ENCODE data around the gene EIF4G3. TPM values are rescaled to one million over a fixed set of nuclear protein-coding genes. Genes with fewer than 3 reads are reported as not detected.

Gene EIF4G3
- total RNA-seq, 2 experiments from 2014 or later: 34.9 to 35.8 TPM

DNA sequence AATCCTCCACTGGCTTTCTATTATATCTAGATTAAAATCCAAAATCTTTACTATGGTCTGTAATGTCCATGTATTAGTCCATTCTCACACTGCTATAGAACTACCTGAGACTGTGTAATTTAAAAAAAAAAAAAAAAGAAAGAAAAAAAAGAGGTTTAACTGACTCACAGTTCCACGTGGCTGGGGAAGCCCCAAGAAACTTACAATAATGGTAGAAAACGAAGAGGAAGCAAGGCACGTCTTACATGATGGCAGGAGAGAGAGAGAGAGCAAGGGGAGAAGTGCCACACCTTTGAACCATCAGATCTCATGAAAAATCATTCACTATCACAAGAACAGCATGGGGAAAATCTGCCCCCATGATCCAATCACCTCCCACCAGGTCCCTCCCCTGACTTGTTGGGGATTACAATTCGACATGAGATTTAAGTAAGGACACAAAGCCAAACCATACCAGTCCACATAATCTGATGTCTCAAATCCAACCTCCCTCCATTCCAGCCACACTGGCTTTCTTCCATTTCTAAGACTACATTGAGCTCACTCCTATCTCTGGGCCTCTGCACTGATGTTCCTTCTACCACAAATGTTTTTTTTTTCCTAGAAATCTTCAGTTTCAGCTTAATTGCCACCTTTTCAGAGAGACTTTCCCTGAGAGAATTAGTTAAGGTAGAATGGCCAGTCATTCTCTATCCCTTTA lies 92.4 kb downstream of the EIF4G3 start:
- Mint-ChIP-seq H3K4me1 (peaks cover 12% of the 10 kb centered on the region), H3K27ac (no peak overlapping the region), H3K9me3 (peaks cover 2% of the 10 kb centered on the region), H3K27me3 (no peaks in the 10 kb centered on the region), H3K36me3 (peaks cover 47% of the 10 kb centered on the region), H3K4me3 (no peak overlapping the region)
- DNase-seq (no peak), ATAC-seq (ENCODE audit: low read depth) (no peak)
- POLR2A ChIA-PET: no interaction called here

DNA sequence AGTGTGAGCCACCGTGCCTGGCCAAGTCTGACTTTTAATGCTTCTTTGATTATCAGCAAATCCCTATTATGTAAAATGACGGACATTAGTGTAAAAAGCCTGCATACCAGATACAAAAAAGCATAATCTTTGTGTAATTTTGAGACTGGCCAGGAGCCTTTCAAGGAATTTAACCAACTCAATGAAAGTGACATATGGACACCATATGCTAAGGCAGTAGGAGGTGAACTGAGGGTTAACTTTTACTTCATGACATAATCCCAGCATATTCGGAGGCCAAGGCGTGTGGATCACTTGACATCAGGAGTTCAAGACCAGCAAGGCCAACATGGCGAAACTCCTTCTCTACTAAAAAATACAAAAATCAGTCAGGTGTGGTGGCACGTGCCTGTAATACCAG lies 94.6 kb downstream of the EIF4G3 start:
- POLR2A ChIA-PET: no interaction called here
- peaks cover 38% of the 10 kb centered on the region for H3K36me3 Mint-ChIP-seq
- peaks cover 2% of the 10 kb centered on the region for H3K9me3 Mint-ChIP-seq
- H3K4me3 Mint-ChIP-seq: no peak overlapping the region
- DNase-seq (no peak), ATAC-seq (ENCODE audit: low read depth) (no peak)
- no peak overlapping the region for H3K27ac Mint-ChIP-seq
- H3K4me1 Mint-ChIP-seq: peaks cover 11% of the 10 kb centered on the region
- no peaks in the 10 kb centered on the region for H3K27me3 Mint-ChIP-seq

DNA sequence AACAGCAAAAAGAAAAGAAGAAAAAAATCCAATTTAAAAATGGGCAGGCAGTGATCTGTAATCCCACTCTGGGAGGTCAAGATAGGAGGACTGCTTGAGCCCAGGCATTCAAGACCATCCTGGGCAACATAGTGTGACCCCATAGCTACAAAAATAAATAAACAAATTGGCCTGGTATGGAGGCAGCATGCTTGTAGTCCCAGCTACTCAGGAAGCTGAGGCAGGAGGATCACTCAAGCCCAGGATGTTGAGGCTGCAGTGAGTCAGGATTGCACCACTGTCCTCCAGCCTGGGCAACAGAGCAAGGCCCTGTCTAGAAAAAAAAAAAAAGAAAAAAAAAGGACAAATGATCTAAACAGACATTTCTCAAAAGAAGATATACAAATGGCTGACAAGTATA lies 99.6 kb downstream of the EIF4G3 start:
- peaks cover 12% of the 10 kb centered on the region for H3K4me1 Mint-ChIP-seq
- H3K9me3 Mint-ChIP-seq: no peaks in the 10 kb centered on the region
- H3K27ac Mint-ChIP-seq: no peak overlapping the region
- no peak for ATAC-seq (ENCODE audit: low read depth)
- peaks cover 16% of the 10 kb centered on the region for H3K36me3 Mint-ChIP-seq
- no peak overlapping the region for H3K4me3 Mint-ChIP-seq
- no peaks in the 10 kb centered on the region for H3K27me3 Mint-ChIP-seq
- no peak for DNase-seq
- POLR2A ChIA-PET: no interaction called here

DNA sequence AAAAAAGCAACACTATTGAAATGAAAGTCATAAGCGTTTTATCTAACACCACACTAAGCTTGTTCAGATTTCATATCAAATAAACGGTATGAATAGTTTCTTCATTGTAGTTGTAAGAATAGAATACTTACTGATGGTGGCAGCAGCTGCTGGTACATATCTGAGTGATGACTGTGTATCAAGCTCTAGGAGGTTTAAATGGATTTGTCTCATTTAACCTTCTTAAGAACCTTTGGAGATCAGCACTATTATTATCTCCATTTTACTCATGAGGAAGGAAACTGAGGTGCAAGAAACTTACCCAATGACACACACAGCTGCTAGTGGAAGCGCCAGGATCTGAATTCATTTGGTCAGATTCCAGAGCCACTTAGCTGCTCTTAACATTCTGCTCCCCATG lies 104.0 kb downstream of the EIF4G3 start:
- no peak overlapping the region for H3K4me3 Mint-ChIP-seq
- H3K9me3 Mint-ChIP-seq: no peaks in the 10 kb centered on the region
- no peak overlapping the region for H3K27ac Mint-ChIP-seq
- no peaks in the 10 kb centered on the region for H3K27me3 Mint-ChIP-seq
- no peak for DNase-seq
- peaks cover 8% of the 10 kb centered on the region for H3K36me3 Mint-ChIP-seq
- H3K4me1 Mint-ChIP-seq: peaks cover 12% of the 10 kb centered on the region
- ATAC-seq (ENCODE audit: low read depth): no peak
- POLR2A ChIA-PET: no interaction called here

DNA sequence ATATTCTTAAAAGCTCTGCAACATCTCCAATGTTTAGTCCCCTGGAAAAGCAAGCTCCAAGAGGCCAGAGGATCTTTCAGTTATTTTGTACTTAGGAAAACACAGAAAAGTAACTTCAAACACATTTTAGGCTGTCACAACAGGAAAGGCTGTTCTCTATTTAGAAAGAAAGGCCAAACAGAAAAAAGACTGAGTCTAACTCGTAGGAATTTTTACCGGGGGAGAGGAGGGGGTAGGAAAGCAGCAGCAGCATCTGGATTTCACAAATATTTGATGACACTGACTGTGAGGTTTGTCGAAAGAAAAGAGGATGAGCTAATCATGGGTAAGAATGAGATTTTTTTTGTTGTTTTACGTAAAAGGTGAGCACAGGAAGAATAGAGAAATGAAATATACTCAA lies 107.1 kb downstream of the EIF4G3 start:
- Mint-ChIP-seq H3K27ac (no peak overlapping the region), H3K27me3 (no peaks in the 10 kb centered on the region)
- POLR2A ChIA-PET: no interaction called here

DNA sequence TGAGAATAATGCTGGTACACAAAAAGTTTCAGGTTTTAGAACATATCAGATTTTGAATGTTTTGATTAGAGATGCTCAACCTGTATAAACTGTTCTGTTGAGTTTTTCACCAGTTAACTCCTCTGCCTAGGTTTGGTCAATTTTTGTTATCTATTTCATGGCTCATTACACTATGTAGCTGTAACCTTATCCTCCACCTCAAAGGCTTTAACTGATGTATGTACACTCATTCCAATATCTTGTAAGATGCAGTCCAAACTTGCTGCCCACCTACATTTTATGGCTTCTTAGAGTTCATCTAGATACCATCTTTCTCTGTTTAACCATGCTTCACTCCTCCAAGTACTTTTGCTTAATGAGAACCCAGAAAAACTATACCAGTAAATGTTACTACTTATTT lies 107.8 kb downstream of the EIF4G3 start:
- Mint-ChIP-seq H3K9me3 (no peaks in the 10 kb centered on the region), H3K27ac (no peak overlapping the region), H3K27me3 (no peaks in the 10 kb centered on the region), H3K4me1 (no peaks in the 10 kb centered on the region), H3K36me3 (no peaks in the 10 kb centered on the region), H3K4me3 (no peak overlapping the region)
- no peak for DNase-seq
- ATAC-seq (ENCODE audit: low read depth): no peak
- POLR2A ChIA-PET: no interaction called here

More for the DNA sequence above, 107.1 kb downstream of the EIF4G3 start:
- Mint-ChIP-seq H3K36me3 (peaks cover 2% of the 10 kb centered on the region), H3K4me1 (no peaks in the 10 kb centered on the region), H3K4me3 (no peak overlapping the region), H3K9me3 (no peaks in the 10 kb centered on the region)
- no peak for ATAC-seq (ENCODE audit: low read depth)
- no peak for DNase-seq

DNA sequence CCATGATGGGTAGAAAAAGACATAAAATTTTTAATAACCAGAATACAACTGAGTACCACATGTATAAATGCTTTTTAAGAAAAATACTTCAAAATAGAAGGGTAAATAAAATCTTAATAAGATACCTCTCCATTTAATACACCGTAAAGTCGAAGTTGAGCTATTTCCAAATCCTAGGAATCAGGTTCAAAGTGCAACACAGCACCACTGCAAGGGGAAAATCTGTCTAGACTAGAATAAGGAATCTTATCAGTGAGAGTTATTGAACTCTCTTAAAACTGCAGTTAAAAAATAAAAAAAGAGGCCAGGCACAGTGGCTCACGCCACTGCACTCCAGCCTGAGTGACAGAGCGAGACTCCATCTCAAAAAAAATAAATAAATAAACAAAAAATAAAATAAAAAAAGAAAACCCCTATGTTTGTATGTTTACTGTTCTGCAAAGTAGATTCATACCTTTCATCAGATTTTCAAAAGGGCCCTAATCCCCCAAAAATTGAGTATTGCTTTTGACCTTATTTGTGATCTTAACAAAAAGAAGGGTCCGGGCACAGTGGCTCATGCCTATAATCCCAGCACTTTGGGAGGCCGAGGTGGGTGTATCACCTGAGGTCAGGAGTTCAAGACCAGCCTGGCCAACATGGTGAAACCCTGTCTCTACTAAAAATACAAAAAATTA lies 109.0 kb downstream of the EIF4G3 start:
- no peak for ATAC-seq (ENCODE audit: low read depth)
- Mint-ChIP-seq H3K27ac (no peak overlapping the region), H3K27me3 (no peaks in the 10 kb centered on the region), H3K4me3 (no peak overlapping the region), H3K36me3 (no peaks in the 10 kb centered on the region), H3K4me1 (no peaks in the 10 kb centered on the region), H3K9me3 (no peaks in the 10 kb centered on the region)
- no peak for DNase-seq
- POLR2A ChIA-PET: no interaction called here

DNA sequence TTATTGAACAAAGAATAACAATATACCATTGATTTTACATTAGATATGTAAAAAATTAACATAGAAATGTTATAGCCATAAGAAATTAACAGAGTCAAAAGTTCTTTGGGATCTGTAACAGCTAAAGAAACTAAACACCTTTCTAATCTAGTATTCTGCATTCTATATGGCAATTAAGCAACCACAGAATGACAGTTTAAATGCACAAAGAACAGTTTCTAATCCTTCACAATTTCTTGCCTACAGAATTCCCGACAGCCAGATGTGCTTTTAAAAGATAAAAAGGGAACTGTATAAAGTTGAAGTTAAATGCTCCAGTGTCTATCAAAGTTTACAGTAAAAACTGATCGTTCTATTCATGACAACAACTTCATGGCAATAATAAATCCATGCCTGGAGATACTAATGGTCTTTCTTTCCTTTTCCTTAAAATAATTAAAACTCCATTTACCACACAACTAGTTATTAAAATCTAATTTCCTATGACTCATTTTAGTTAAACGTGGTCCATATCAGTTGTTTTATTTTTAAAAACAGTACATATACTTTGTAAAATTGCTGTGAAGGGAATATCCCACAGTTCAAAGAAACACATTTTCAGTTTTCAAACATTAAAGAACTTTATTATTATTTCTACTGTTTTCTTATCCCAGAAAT lies 110.2 kb downstream of the EIF4G3 start:
- H3K4me3 Mint-ChIP-seq: no peak overlapping the region
- no peaks in the 10 kb centered on the region for H3K9me3 Mint-ChIP-seq
- no peaks in the 10 kb centered on the region for H3K36me3 Mint-ChIP-seq
- no peak overlapping the region for H3K27ac Mint-ChIP-seq
- no peak for DNase-seq
- ATAC-seq (ENCODE audit: low read depth): no peak
- H3K4me1 Mint-ChIP-seq: no peaks in the 10 kb centered on the region
- POLR2A ChIA-PET: no interaction called here
- H3K27me3 Mint-ChIP-seq: no peaks in the 10 kb centered on the region

DNA sequence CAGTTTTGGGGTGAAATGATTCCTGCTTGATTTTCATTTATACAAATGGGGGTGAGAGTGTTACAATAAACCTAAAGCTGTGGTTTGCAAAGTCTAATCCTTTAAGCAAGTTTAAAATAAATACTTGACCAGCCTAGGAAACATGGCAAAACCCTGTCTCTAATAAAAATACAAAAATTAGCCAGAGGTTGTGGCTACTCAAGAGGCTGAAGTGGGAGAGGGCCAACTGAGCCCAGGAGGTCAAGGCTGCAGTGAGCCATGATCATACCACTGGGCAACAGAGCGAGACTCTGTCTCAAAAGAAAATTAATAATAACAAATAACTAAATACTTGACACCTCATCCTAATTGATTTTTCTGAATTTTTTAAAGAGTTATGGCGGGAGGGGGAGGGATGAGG lies 110.8 kb downstream of the EIF4G3 start:
- Mint-ChIP-seq H3K27me3 (no peaks in the 10 kb centered on the region), H3K4me3 (no peak overlapping the region), H3K9me3 (no peaks in the 10 kb centered on the region), H3K4me1 (no peaks in the 10 kb centered on the region), H3K27ac (no peak overlapping the region), H3K36me3 (no peaks in the 10 kb centered on the region)
- POLR2A ChIA-PET: no interaction called here
- no peak for ATAC-seq (ENCODE audit: low read depth)
- no peak for DNase-seq

DNA sequence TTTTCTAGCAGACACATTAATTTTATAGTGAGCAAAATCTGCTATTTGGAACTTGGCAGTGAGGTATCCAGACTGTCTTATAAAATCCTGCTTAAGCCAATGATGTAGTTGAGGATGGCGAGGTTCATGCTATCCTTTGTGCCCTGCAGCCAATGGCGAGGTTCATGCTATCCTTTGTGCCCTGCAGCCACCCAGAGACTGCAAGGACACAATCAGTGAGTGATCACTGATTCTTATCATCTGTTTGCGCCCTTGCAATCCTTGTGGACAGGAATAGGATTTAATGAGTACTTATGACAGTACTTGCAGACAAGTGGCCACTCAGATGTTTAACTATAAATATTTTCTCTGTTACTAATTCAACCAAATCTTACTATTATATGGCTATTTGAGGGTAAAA lies 112.6 kb downstream of the EIF4G3 start:
- Mint-ChIP-seq H3K9me3 (no peaks in the 10 kb centered on the region), H3K4me1 (no peaks in the 10 kb centered on the region), H3K27ac (no peak overlapping the region), H3K36me3 (no peaks in the 10 kb centered on the region), H3K27me3 (no peaks in the 10 kb centered on the region), H3K4me3 (no peak overlapping the region)
- no peak for DNase-seq
- POLR2A ChIA-PET: no interaction called here
- no peak for ATAC-seq (ENCODE audit: low read depth)

DNA sequence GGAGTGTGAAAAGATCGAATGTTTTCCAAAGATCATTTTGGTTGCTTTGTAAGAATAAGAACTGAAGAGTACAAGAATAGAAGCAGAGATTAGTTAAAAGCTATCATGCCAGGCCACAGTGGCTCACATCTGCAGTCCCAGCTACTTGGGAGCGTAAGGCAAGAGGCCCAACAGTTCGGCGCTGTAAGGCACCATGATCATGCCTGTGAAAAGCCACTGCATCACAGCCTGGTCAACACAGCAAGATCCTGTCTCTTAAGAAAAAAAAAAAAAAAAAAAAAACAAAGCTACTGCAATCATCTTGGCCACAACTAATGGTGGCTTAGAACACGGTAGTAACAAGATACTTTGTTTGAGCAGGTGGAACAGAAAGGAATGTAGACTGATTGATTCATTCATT lies 116.2 kb downstream of the EIF4G3 start:
- ATAC-seq (ENCODE audit: low read depth) (no peak), DNase-seq (no peak)
- no peaks in the 10 kb centered on the region for H3K27me3 Mint-ChIP-seq
- POLR2A ChIA-PET: no interaction called here
- H3K9me3 Mint-ChIP-seq: no peaks in the 10 kb centered on the region
- no peak overlapping the region for H3K27ac Mint-ChIP-seq
- H3K36me3 Mint-ChIP-seq: no peaks in the 10 kb centered on the region
- no peak overlapping the region for H3K4me3 Mint-ChIP-seq
- no peaks in the 10 kb centered on the region for H3K4me1 Mint-ChIP-seq

DNA sequence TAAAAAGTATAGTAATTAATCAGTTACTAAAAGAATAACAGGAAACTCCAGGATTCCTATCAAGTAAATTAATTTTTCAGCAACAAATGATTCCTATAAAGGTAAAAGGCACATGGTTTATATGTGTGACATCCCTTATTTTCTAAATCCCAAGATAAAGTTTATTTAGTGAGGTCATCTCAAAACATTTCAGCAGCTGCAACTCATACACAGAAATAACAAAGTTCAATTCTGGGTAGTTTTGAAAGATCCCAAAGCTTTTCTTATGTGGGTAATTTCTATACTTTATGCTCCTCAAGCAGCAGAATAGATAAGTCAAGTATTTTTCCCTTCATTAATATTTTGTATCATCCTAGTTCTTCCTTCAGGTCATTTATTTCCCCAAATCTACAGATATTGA lies 117.7 kb downstream of the EIF4G3 start:
- no peak overlapping the region for H3K4me3 Mint-ChIP-seq
- no peaks in the 10 kb centered on the region for H3K27me3 Mint-ChIP-seq
- ATAC-seq (ENCODE audit: low read depth) (no peak), DNase-seq (no peak)
- no peak overlapping the region for H3K27ac Mint-ChIP-seq
- H3K4me1 Mint-ChIP-seq: no peaks in the 10 kb centered on the region
- H3K36me3 Mint-ChIP-seq: peaks cover 3% of the 10 kb centered on the region
- POLR2A ChIA-PET: no interaction called here
- H3K9me3 Mint-ChIP-seq: no peaks in the 10 kb centered on the region

DNA sequence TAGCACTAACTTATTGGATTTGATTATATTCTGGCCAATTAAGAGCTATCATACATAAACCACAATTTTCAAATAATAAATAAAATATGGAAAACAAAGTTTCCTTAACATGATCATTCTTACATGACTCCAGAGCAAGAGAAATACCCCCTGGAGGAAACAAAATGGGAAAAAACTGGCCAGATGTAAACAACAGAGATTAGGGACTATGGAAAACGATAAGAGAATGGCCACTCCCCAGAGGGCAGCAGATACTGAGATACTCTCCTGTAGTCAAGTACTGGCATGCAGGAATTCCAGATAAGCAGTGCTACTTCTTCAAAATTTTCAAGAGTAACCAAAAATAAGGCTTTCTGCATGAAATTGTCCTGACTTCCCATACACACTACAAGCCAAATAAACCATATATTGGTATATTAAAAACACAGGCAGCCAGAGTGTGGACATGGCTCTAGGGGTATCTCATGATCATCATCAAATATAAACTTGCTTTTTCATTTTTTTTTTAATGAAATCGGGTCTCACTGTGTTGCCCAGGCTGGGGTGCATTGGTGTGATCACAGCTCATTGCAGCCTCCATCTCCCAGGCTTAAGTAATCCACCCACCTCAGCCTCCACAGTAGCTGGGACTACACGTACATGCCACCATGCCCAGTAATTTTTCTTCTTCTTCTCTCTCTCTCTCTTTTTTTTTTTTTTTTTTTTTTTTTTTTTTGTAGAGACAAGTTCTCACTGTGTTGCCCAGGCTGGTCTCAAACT lies 118.5 kb downstream of the EIF4G3 start:
- POLR2A ChIA-PET: no interaction called here
- DNase-seq (no peak), ATAC-seq (ENCODE audit: low read depth) (no peak)
- H3K4me1 Mint-ChIP-seq: no peaks in the 10 kb centered on the region
- no peaks in the 10 kb centered on the region for H3K27me3 Mint-ChIP-seq
- peaks cover 3% of the 10 kb centered on the region for H3K36me3 Mint-ChIP-seq
- H3K9me3 Mint-ChIP-seq: no peaks in the 10 kb centered on the region
- H3K4me3 Mint-ChIP-seq: no peak overlapping the region
- H3K27ac Mint-ChIP-seq: no peak overlapping the region

Data from activated naive CD8-positive, alpha-beta T cell treated with anti-CD3 and anti-CD28 coated beads, Interleukin-2, amount 10 ng/mL, durations not matched to agents 7 days and 5 days (primary cell).